Measurements from ENCODE around the gene BSG. TPM values are rescaled to one million over a fixed set of nuclear protein-coding genes. Genes with fewer than 3 reads are reported as not detected.

BSG gene
- total and polyA plus RNA-seq, 8 donors: 259 to 457 (median 328) TPM

- Histone ChIP-seq H3K4me3 (no peak within 1 kb of the TSS), H3K4me1 (peaks cover 0 to 21% of the 10 kb centered on the region in 2 donors), H3K27ac (no peak within 1 kb of the TSS), H3K27me3 (peaks cover 33 to 94% of the 10 kb centered on the region in 2 donors), H3K36me3 (no peaks in the 10 kb centered on the region), H3K9me3 (no peaks in the 10 kb centered on the region)
- intact Hi-C loops (cut with DNase I): no loop called here
- ATAC-seq (no peak), DNase-seq (no peak)
- no peak for TF ChIP-seq CTCF (IDR thresholded peaks at IDR 0.05)
These were observed 17.4 kb downstream of the BSG start, which contains the start of gene HCN2 for GRCh38 chr19:589693-590395. TSS of gene HCN2 (plus strand) at chr19:589881. CDS start at chr19:589946, 65 bp downstream.

- peaks cover 33 to 94% of the 10 kb centered on the region in 2 donors for H3K27me3 ChIP-seq
- no peak for TF ChIP-seq CTCF (IDR thresholded peaks at IDR 0.05)
- DNase-seq: peak in 1 of 4 donors; percentile 64
These were observed 18.0 kb downstream of the BSG start for GRCh38 chr19:590396-590745.

DNA sequence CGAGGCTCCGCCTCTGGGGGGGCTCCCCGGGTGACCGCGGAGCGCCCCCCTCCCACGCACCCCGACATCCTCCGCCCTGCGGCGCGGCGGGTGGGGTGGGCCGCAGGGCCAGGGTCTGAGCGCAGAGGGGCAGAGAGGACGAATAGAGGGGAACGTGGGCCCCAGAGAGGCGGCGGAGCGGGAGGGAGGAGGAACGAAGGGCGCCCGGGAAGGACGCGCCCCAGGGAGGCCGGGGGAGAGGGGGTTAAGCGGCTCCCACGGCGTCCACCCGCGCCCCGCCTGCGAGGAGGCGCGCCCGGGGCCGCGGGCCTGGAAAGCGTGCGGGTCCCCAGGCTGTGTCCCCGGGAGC lies 18.3 kb downstream of the BSG start:
- no peaks in the 10 kb centered on the region for H3K9me3 ChIP-seq
- ATAC-seq (no peak), DNase-seq (peak in 1 of 4 donors; percentile 72)
- TF ChIP-seq CTCF (IDR thresholded peaks at IDR 0.05): no peak
- H3K27ac ChIP-seq: no peak overlapping the region
- no peaks in the 10 kb centered on the region for H3K36me3 ChIP-seq
- intact Hi-C loops (cut with DNase I): no loop called here
- no peak overlapping the region for H3K4me3 ChIP-seq
- peaks cover 33 to 94% of the 10 kb centered on the region in 2 donors for H3K27me3 ChIP-seq
- H3K4me1 ChIP-seq: peaks cover 0 to 21% of the 10 kb centered on the region in 2 donors

More at GRCh38 chr19:590396-590745, 18.0 kb downstream of the BSG start:
- peaks cover 0 to 21% of the 10 kb centered on the region in 2 donors for H3K4me1 ChIP-seq
- no peak overlapping the region for H3K27ac ChIP-seq
- H3K4me3 ChIP-seq: no peak overlapping the region
- ATAC-seq: no peak
- H3K9me3 ChIP-seq: no peaks in the 10 kb centered on the region
- intact Hi-C loops (cut with DNase I): no loop called here
- H3K36me3 ChIP-seq: no peaks in the 10 kb centered on the region

- Histone ChIP-seq H3K27me3 (peaks cover 33 to 93% of the 10 kb centered on the region in 2 donors), H3K4me1 (peaks cover 0 to 21% of the 10 kb centered on the region in 2 donors), H3K27ac (no peak overlapping the region), H3K4me3 (no peak overlapping the region), H3K36me3 (no peaks in the 10 kb centered on the region), H3K9me3 (no peaks in the 10 kb centered on the region)
- DNase-seq (peak in 2 of 4 donors; percentile 36 to 70), ATAC-seq (peak; percentile 67)
- TF ChIP-seq CTCF (IDR thresholded peaks at IDR 0.05): no peak
- intact Hi-C loops (cut with DNase I): no loop called here
These were observed 18.9 kb downstream of the BSG start for GRCh38 chr19:591099-591958.

GRCh38 chr19:592101-592500 lies 19.7 kb downstream of the BSG start:
- Histone ChIP-seq H3K9me3 (no peaks in the 10 kb centered on the region), H3K36me3 (no peaks in the 10 kb centered on the region), H3K4me1 (peaks cover 0 to 21% of the 10 kb centered on the region in 2 donors), H3K27me3 (peaks cover 33 to 93% of the 10 kb centered on the region in 2 donors), H3K4me3 (no peak overlapping the region), H3K27ac (no peak overlapping the region)
- no peak for TF ChIP-seq CTCF (IDR thresholded peaks at IDR 0.05)
- intact Hi-C loops (cut with DNase I): no loop called here
- ATAC-seq (no peak), DNase-seq (peak in 1 of 4 donors; percentile 66)
